SU-DHL-6 (cell line): ENCODE data around the gene HSP90AA1.

Experiments
- H2AFZ ChIP-seq: fragments of 200-600 bp; sonication (generic); 2 replicates; pipeline ENCODE4 v1.6.1; 2014; ENCODE audit warnings: low read depth, mild to moderate bottlenecking, moderate library complexity, mixed read lengths, antibody characterized with exemption, low read length; ENCODE audit not compliant: severe bottlenecking
- H3F3A ChIP-seq: fragments of 200-600 bp; shearing (Covaris generic); 2 replicates; pipeline ENCODE4 v1.6.0; 2016; ENCODE audit warnings: antibody characterized with exemption, mild to moderate bottlenecking; ENCODE audit not compliant: insufficient read depth
- H3K27ac ChIP-seq: fragments of 200-600 bp; sonication (generic); 2 replicates; pipeline ENCODE4 v1.5.1; 2016; ENCODE audit warnings: low read depth, mild to moderate bottlenecking, low read length, moderate library complexity, mixed read lengths
- H3K27me3 ChIP-seq: fragments of 200-600 bp; sonication (generic), shearing (Covaris generic); 2 replicates; pipeline ENCODE4 v1.6.0; 2014; ENCODE audit warnings: mild to moderate bottlenecking, low read length
- H3K36me3 ChIP-seq: fragments of 200-600 bp; sonication (generic); 2 replicates; pipeline ENCODE4 v1.6.1; 2014; ENCODE audit warnings: mild to moderate bottlenecking, low read length, mixed read lengths
- H3K4me2 ChIP-seq: fragments of 300-600, 200-600 bp; shearing (Covaris generic), sonication (generic); 2 replicates; pipeline ENCODE4 v1.6.0; 2014; ENCODE audit warnings: low read length, low read depth, mild to moderate bottlenecking; ENCODE audit not compliant: poor library complexity, severe bottlenecking
- H3K4me3 ChIP-seq: fragments of 200-600 bp; sonication (generic); 2 replicates; pipeline ENCODE4 v1.5.1; 2014; ENCODE audit warnings: antibody characterized with exemption, low read length, mild to moderate bottlenecking, mixed read lengths; ENCODE audit not compliant: insufficient read depth, poor library complexity, severe bottlenecking
- H3K79me2 ChIP-seq: fragments of 200-600 bp; sonication (generic); 2 replicates; pipeline ENCODE4 v1.6.1; 2014; ENCODE audit warnings: mild to moderate bottlenecking, low read length, moderate library complexity; ENCODE audit not compliant: insufficient read depth
- H3K9ac ChIP-seq: fragments of 200-600 bp; sonication (generic); 2 replicates; pipeline ENCODE4 v1.7.0; 2014; ENCODE audit warnings: mild to moderate bottlenecking, low read length
- H3K9me2 ChIP-seq: fragments of 200-600 bp; sonication (generic); replicated peaks from 2 replicates; pipeline ENCODE4 v1.6.1; 2014; ENCODE audit warnings: low read length; ENCODE audit not compliant: insufficient read depth
- H3K9me3 ChIP-seq: fragments of 200-600 bp; sonication (generic); 2 replicates; pipeline ENCODE4 v1.6.1; 2014; ENCODE audit warnings: low read length, mixed read lengths; ENCODE audit not compliant: insufficient read depth
- H4K20me1 ChIP-seq: fragments of 200-600 bp; sonication (generic); 2 replicates; pipeline ENCODE4 v1.6.1; 2014; ENCODE audit warnings: low read depth, mild to moderate bottlenecking, antibody characterized with exemption, low read length, moderate library complexity, mixed read lengths
- EZH2phosphoT487 ChIP-seq: fragments of 200-600 bp; sonication (generic), shearing (Covaris generic); conservative IDR thresholded peaks from 2 replicates; pipeline ENCODE4 v1.6.1; 2018; ENCODE audit warnings: mild to moderate bottlenecking, antibody characterized with exemption, low read length, moderate library complexity, mixed read lengths
- TF ChIP-seq, protein P1 (sequence below): fragments of 200-600 bp; sonication (generic); IDR thresholded peaks from one replicate; pipeline ENCODE4 v1.5.1; 2017; ENCODE audit warnings: antibody characterized with exemption, mild to moderate bottlenecking, low read length, moderate library complexity; ENCODE audit not compliant: insufficient read depth, poor library complexity, severe bottlenecking

HSP90AA1 gene

DNA sequence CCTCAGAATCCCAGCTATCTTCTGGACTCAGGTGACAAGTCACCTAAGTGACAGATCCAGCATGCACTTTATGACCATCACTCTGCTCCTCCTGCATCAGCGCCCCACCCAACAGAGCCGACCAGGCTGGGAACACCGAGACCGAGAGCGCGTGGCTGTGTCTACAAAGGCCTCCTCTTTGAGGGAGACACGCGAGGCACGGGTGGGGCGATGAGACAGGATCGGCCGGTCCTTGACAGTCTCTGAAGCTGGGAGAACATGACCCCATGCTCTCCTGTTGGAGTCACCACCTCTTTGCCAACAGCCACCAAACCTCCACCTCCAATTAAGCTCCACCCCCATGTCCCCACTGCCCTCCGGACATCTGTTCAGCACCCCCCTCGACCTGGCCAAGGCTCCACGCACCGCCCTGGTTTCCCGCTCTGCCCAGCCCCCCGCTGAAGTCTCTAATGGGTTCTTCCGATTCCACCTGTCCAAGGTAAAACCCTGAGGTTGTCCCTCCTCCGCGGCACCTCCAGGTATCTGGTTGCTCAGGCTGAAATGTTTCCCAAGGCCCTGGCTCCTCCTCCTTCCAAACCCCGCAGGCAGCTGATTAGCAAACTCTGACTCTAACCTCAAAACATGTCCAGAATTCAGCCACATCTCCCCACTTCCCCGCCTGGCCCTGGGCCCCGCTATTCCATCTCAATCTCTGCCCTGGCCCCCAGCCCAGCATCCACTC is 31.5 kb downstream of the HSP90AA1 start:
- Histone ChIP-seq H3K9me3 (no peaks in the 10 kb centered on the region), H4K20me1 (no peaks in the 10 kb centered on the region), H3K9ac (no peak overlapping the region), H3K9me2 (no peaks in the 10 kb centered on the region), H3K36me3 (no peaks in the 10 kb centered on the region), H3K4me3 (no peak overlapping the region), H3K27ac (no peak overlapping the region), H3K79me2 (no peaks in the 10 kb centered on the region), H3F3A (no peaks in the 10 kb centered on the region), H3K4me2 (no peak overlapping the region), H3K27me3 (no peaks in the 10 kb centered on the region), H2AFZ (no peak overlapping the region)
- TF ChIP-seq, protein P1, sequence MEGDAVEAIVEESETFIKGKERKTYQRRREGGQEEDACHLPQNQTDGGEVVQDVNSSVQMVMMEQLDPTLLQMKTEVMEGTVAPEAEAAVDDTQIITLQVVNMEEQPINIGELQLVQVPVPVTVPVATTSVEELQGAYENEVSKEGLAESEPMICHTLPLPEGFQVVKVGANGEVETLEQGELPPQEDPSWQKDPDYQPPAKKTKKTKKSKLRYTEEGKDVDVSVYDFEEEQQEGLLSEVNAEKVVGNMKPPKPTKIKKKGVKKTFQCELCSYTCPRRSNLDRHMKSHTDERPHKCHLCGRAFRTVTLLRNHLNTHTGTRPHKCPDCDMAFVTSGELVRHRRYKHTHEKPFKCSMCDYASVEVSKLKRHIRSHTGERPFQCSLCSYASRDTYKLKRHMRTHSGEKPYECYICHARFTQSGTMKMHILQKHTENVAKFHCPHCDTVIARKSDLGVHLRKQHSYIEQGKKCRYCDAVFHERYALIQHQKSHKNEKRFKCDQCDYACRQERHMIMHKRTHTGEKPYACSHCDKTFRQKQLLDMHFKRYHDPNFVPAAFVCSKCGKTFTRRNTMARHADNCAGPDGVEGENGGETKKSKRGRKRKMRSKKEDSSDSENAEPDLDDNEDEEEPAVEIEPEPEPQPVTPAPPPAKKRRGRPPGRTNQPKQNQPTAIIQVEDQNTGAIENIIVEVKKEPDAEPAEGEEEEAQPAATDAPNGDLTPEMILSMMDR: no peak
- TF ChIP-seq EZH2phosphoT487: no peak

DNA sequence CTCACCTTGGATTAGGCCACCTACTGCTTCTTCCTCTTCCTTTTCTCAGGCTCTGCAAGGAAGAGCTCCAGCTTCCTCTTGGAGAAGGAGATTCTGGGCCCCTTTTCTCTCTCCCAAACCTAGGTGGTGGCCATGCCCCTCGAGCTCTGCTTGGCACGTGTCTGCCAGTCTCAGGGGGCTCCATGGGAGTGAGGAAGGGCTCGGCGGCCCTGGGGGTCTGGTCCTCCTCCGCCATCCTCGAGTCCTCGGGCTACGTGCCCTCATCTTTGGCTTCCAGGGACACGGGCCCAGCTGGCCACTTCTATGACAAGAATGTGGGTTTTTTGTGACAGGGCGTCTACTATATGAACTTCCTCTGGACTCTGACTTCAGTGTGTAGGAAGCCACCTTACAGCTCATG is 34.3 kb downstream of the HSP90AA1 start:
- no peaks in the 10 kb centered on the region for H3F3A ChIP-seq
- H4K20me1 ChIP-seq: no peaks in the 10 kb centered on the region
- H3K27ac ChIP-seq: no peak overlapping the region
- H3K36me3 ChIP-seq: no peaks in the 10 kb centered on the region
- no peak overlapping the region for H3K4me2 ChIP-seq
- H3K9me2 ChIP-seq: no peaks in the 10 kb centered on the region
- TF ChIP-seq EZH2phosphoT487: no peak
- TF ChIP-seq, protein P1: no peak
- H3K79me2 ChIP-seq: no peaks in the 10 kb centered on the region
- no peak overlapping the region for H2AFZ ChIP-seq
- H3K9me3 ChIP-seq: no peaks in the 10 kb centered on the region
- no peak overlapping the region for H3K4me3 ChIP-seq
- H3K9ac ChIP-seq: no peak overlapping the region
- H3K27me3 ChIP-seq: no peaks in the 10 kb centered on the region

DNA sequence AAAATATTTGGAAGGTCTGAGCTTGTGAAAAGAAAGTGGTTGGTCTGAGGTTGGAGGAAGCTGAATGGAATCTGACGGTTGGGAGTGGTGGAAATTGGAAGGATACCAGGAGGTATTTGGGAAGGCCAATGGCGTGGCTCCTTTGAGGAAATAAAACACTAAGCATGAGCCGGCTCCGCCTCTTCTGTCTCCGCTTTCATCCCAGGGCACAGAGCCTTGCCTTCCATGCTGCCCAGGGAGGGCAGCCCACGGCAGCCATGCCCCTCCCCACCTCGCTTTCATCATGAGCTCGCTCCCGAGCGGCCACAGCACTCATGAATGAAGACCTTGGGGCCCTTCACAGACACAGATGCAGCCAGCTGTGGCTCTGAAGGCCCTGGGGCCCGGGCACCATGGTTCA is 36.2 kb downstream of the HSP90AA1 start:
- TF ChIP-seq, protein P1: no peak
- TF ChIP-seq EZH2phosphoT487: no peak
- H3K36me3 ChIP-seq: no peaks in the 10 kb centered on the region
- H4K20me1 ChIP-seq: no peaks in the 10 kb centered on the region
- H3K9me2 ChIP-seq: no peaks in the 10 kb centered on the region
- H3K27me3 ChIP-seq: no peaks in the 10 kb centered on the region
- H3K4me2 ChIP-seq: no peak overlapping the region
- H2AFZ ChIP-seq: no peak overlapping the region
- H3F3A ChIP-seq: no peaks in the 10 kb centered on the region
- H3K27ac ChIP-seq: no peak overlapping the region
- H3K79me2 ChIP-seq: no peaks in the 10 kb centered on the region
- no peak overlapping the region for H3K4me3 ChIP-seq
- no peak overlapping the region for H3K9ac ChIP-seq
- no peaks in the 10 kb centered on the region for H3K9me3 ChIP-seq
